Left ventricle myocardium inferior (tissue), 1 donor: ENCODE results near the gene TST. TPM values are rescaled to one million over a fixed set of nuclear protein-coding genes. Genes with fewer than 3 reads are reported as not detected.

Source experiments
- DNase-seq: peaks from one replicate; pipeline ENCODE4 v3.0.0-alpha.2; 2020
- H3K27ac ChIP-seq: fragments of 200-600 bp; replicated peaks from 2 replicates; pipeline ENCODE4 v1.8.0; 2021
- H3K27me3 ChIP-seq: fragments of 200-600 bp; 2 replicates; pipeline ENCODE4 v1.8.0; 2021; ENCODE audit warnings: low read depth
- H3K36me3 ChIP-seq: fragments of 200-600 bp; 2 replicates; pipeline ENCODE4 v1.8.0; 2021
- H3K4me1 ChIP-seq: fragments of 200-600 bp; 2 replicates; pipeline ENCODE4 v1.8.0; 2021
- H3K4me3 ChIP-seq: fragments of 200-600 bp; 2 replicates; pipeline ENCODE4 v1.8.0; 2021; ENCODE audit warnings: mild to moderate bottlenecking, moderate library complexity
- H3K9me3 ChIP-seq: fragments of 200-600 bp; replicated peaks from 2 replicates; pipeline ENCODE4 v1.8.0; 2021
- CTCF ChIP-seq: fragments of 200-600 bp; IDR thresholded peaks from 2 replicates; pipeline ENCODE4 v1.8.0; 2021; ENCODE audit warnings: antibody characterized with exemption, mild to moderate bottlenecking, borderline replicate concordance
- intact Hi-C: fragments of 100-400 bp; cut with micrococcal nuclease; formaldehyde crosslinking; loops from one replicate; pipeline ENCODE4 v1.11.0; 2022
- total RNA-seq: library from RNA; stranded (reverse); fragmentation: NEBNext Ultra II Directional; extraction: Animal tissue kit (Norgen Biotek cat#: 25700); gene quantifications from one replicate; pipeline ENCODE4 v1.2.1, GENCODE V29; 2021
- donor health status: DM: no; HTN: yes; CAD: no; lungs with severe emphysema.

Gene TST
- total RNA-seq, 1 donor from 2014 or later: 39.8 TPM

DNA sequence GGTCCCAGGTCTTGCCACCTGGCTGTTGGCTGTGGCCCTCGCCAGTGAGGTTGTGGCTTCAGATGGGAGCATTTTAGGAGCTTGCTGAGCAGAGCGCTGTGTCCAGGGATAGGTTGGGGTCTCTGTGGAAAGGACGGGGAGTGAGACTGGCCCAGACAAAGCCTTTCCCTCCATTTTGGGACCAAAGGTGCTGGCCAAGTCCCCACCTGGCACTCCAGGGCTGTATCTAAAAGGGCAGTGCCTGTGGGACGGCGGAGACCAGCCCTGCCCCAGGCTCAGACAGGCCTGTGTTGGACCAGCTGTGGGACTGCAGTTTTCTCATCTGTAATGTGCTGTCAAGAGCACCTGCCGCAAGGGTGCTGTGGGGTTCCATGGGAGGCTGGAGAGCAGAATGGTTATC, 27.3 kb upstream of the TST start:
- Histone ChIP-seq H3K9me3 (no peaks in the 10 kb centered on the region), H3K27ac (no peak overlapping the region), H3K4me1 (peaks cover 5% of the 10 kb centered on the region), H3K27me3 (peaks cover 19% of the 10 kb centered on the region), H3K4me3 (no peak overlapping the region), H3K36me3 (no peaks in the 10 kb centered on the region)
- no peak for DNase-seq
- intact Hi-C loops: no loop called here
- TF ChIP-seq CTCF: no peak

DNA sequence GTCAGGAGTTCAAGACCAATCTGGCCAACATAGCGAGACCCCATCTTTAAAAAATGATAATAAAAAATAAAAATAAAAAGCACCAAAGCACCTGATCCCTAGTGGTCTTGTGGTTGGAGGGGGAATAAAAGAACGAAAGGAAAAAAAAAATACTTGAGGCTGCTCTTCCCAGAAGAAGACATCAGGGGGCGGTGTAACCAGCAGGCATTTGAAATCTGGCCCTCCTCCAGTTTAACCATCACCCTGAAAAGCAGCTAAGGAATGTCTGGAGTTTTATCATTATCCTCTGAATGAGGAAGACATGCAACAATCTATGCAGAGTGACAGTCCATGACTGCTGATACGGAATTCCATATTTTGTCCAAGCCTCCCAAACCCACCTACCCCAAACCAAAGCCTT, 26.7 kb upstream of the TST start:
- H3K27ac ChIP-seq: no peak overlapping the region
- no peak overlapping the region for H3K4me3 ChIP-seq
- no peak for DNase-seq
- H3K4me1 ChIP-seq: no peaks in the 10 kb centered on the region
- TF ChIP-seq CTCF: peak; percentile 43
- peaks cover 23% of the 10 kb centered on the region for H3K27me3 ChIP-seq
- H3K9me3 ChIP-seq: no peaks in the 10 kb centered on the region
- intact Hi-C loops: no loop called here
- H3K36me3 ChIP-seq: no peaks in the 10 kb centered on the region

DNA sequence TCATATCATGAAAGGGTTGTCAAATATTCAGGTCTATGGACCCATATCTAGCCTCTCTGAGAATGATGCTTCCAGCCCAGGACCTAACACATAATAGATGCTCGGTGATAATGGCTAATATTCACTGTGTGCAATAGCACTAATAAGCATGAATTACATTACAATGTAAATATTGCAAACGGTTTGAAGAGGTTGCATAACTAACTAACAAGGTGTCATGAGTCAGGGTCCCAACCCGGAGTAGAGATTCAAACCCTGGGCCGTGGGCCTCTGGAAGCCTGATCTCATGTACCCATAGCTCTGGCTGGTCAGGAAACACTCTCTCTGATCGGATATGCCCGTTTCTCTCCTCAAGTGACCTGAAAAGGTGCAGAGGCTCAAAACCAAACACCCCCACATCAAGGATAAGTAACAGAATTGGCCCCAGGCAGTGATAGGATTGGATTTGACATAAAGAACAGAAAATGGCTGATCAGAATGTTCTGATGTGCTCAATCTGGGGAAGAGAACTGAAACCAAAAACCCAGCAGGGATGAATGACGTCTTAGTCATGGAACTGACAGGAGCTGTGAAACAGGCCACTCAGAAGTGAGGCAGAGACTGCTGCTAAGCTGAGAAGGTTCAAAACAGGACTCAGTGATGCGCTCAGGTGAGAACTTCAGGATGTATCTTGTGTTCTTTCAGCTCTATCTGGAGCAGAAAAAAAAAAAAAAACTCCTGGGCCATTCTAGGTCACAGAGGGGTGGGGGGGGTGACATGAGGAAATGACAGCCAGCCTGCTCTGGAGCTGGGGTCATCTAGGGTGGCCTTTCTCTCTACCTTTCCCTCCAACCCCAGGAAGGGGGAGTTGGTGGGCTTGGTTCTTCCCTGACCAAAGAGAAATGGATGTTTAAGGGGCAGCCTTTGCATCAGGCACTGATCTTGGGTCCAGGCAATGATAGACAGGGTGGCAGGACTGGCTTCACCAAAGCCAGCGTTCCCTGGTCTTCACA, 25.7 kb upstream of the TST start:
- intact Hi-C loops: no loop called here
- Histone ChIP-seq H3K36me3 (no peaks in the 10 kb centered on the region), H3K27ac (no peak overlapping the region), H3K4me3 (no peak overlapping the region), H3K27me3 (peaks cover 23% of the 10 kb centered on the region), H3K9me3 (no peaks in the 10 kb centered on the region), H3K4me1 (no peaks in the 10 kb centered on the region)
- TF ChIP-seq CTCF: no peak
- DNase-seq: no peak

GRCh38 chr22:37043828-37044538, 24.7 kb upstream of the TST start:
- Histone ChIP-seq H3K27ac (no peak overlapping the region), H3K9me3 (no peaks in the 10 kb centered on the region), H3K4me1 (no peaks in the 10 kb centered on the region), H3K27me3 (peaks cover 29% of the 10 kb centered on the region), H3K4me3 (no peak overlapping the region), H3K36me3 (no peaks in the 10 kb centered on the region)
- peak; percentile 58 for DNase-seq
- peak; percentile 77 for TF ChIP-seq CTCF
- intact Hi-C loops: no loop called here

- TF ChIP-seq CTCF: no peak
- no peak for DNase-seq
- intact Hi-C loops: no loop called here
- no peaks in the 10 kb centered on the region for H3K4me1 ChIP-seq
- no peaks in the 10 kb centered on the region for H3K36me3 ChIP-seq
- H3K4me3 ChIP-seq: no peak overlapping the region
- no peak overlapping the region for H3K27ac ChIP-seq
- H3K27me3 ChIP-seq: peaks cover 33% of the 10 kb centered on the region
- no peaks in the 10 kb centered on the region for H3K9me3 ChIP-seq
These were observed 24.1 kb upstream of the TST start for GRCh38 chr22:37043209-37043827.
